Mammary epithelial cell (primary cell): ENCODE measurements around the gene GYPA.

Source experiments
- CTCF ChIP-seq, 2 donors: IDR thresholded peaks in 1 of 2; conservative IDR thresholded peaks in 1 of 2; 2 replicates each; pipeline ENCODE4 v1.5.1; 2011 to 2012; ENCODE audit warnings: inconsistent platforms in 2 of 2, low read length in 2 of 2, mild to moderate bottlenecking in 2 of 2, control low read depth in 1 of 2, low read depth in 1 of 2; ENCODE audit not compliant: insufficient read depth in 1 of 2; ENCODE audit errors: extremely low read depth in 1 of 2
- EZH2 ChIP-seq: IDR thresholded peaks from 2 replicates; pipeline ENCODE4 v1.6.1; 2012; ENCODE audit warnings: low read length, inconsistent platforms, borderline replicate concordance

DNA sequence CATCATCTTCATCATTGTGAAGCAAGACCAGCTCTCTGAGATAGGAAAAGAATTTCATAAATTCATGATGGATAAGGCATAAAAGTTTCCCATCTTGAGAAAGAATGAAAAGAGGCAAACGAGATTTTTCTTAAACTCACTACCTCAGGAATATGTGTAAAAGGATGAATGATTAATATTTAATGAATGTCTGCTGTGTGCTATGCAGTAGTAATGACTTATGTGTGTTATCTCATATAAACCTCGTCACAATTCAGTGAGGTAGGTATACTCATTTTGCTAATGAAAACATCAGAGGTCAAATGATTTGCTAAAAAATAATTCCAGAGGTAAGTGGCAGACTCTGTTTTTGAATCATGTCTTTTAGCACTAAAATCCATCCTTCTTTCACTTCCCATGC, 42.6 kb upstream of the GYPA start:
- TF ChIP-seq EZH2: no peak
- no peak for TF ChIP-seq CTCF (conservative IDR thresholded peaks at IDR 0.05 in 1 of 2, IDR thresholded peaks at IDR 0.05 in 1 of 2; ENCODE audit: extremely low read depth in 1 of 2, insufficient read depth in 1 of 2, low read depth in 1 of 2, low read length in 2 of 2)
